ENCODE measurements around the gene ZNF8.

DNA sequence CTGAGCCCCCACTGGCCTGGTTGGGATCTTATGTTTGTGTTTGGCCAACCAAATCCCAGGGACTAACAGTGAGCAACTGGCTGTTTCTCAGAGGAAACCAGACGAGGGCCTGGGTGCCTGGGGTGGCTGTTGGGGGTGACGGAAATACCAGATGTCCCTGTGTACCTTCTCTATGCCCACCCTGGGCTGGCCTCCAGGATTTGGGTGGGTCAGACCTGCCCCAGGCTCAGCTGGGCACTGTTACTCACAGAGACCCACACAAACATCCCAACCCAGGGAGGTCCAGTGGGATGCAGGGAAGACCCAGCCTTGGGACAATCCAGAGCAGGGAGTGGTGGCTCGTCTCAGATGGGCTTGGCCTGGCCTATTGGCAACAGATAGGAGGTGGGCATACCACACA, 56.9 kb downstream of the ZNF8 start:
- TF ChIP-seq CTCF (IDR thresholded peaks at IDR 0.05; ENCODE audit: low read length) (no peak), EZH2 (IDR thresholded peaks at IDR 0.05; ENCODE audit: borderline replicate concordance, low read length) (no peak)

Measured in OCI-LY1 (cell line).